Retinal pigment epithelial cell (primary cell): ENCODE measurements around the gene ARL8B.
A peak's percentile ranks its signal among the peaks of the same experiment; 100 is the strongest.

ENCODE experiments used
- DNase-seq: peaks from one replicate; pipeline ENCODE4 v3.0.0-alpha.2; 2010; ENCODE audit warnings: low read depth
- H3K4me3 ChIP-seq: 2 replicates; pipeline ENCODE4 v1.5.1; 2011; ENCODE audit warnings: mild to moderate bottlenecking, low read length, control low read depth, moderate library complexity
- TF ChIP-seq, protein P1 (sequence below): conservative IDR thresholded peaks from 2 replicates; pipeline ENCODE4 v1.5.1; 2011; ENCODE audit warnings: low read depth, low read length, control low read depth, inconsistent platforms

Gene ARL8B

DNA sequence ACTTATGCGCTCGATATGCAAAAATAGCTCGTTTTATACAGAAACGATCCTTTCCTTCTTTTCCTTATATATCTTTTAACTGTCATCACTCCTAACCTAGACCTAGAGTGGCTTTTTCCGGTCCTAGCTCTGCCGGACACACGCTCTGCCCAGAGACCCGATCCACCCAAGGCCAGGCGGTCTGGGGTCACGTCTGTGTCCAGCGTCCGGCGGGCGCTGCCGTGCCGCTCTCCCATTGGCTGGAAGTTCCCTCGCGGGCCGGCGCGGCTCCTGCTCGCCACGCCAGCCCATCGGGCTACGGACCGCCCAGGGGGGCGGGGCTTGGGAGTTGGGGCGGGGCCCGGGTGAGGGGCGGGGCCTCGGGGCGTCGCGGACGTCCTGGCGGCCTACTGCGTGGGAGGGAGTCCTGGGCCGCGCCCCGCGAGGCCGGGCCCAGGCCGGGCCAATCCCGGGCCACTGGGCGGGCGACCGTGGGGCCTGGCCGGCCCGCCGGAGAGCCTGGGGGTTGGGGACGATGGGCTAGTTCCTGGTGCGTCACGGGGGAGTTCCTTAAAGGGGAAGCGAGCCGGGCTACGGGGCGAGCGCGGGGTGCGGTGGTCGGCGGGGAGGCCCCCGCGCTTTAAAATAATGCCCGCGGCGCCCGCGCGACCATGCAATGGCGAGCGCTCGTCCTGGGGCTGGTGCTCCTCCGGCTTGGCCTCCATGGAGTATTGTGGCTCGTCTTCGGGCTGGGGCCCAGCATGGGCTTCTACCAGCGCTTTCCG lies 65.2 kb downstream of the ARL8B start, which contains the start of gene EDEM1:
TSS of gene EDEM1 (plus strand) at position 552 of the 764 bp plus-strand sequence. CDS start at position 651, 99 bp downstream.
- TF ChIP-seq, protein P1, sequence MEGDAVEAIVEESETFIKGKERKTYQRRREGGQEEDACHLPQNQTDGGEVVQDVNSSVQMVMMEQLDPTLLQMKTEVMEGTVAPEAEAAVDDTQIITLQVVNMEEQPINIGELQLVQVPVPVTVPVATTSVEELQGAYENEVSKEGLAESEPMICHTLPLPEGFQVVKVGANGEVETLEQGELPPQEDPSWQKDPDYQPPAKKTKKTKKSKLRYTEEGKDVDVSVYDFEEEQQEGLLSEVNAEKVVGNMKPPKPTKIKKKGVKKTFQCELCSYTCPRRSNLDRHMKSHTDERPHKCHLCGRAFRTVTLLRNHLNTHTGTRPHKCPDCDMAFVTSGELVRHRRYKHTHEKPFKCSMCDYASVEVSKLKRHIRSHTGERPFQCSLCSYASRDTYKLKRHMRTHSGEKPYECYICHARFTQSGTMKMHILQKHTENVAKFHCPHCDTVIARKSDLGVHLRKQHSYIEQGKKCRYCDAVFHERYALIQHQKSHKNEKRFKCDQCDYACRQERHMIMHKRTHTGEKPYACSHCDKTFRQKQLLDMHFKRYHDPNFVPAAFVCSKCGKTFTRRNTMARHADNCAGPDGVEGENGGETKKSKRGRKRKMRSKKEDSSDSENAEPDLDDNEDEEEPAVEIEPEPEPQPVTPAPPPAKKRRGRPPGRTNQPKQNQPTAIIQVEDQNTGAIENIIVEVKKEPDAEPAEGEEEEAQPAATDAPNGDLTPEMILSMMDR, result no peak
- H3K4me3 ChIP-seq, result peak within 1 kb of the TSS; percentile 89
- DNase-seq, result peak; percentile 68

DNA sequence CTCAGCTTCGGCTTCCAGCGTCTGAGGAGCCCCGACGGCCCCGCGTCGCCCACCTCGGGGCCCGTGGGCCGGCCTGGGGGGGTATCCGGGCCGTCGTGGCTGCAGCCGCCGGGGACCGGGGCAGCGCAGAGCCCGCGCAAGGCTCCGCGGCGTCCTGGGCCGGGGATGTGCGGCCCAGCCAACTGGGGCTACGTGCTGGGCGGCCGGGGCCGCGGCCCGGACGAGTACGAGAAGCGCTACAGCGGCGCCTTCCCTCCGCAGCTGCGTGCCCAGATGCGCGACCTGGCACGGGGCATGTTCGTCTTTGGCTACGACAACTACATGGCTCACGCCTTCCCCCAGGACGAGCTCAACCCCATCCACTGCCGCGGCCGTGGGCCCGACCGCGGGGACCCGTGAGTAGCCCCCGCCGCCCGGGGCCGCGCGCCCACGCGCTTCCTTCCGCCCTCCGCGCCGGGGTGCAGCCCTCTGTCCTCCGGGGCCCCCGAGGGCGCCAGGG lies 65.9 kb downstream of the ARL8B start:
- H3K4me3 ChIP-seq, result peak overlapping the region; percentile 89
- no peak for DNase-seq
- TF ChIP-seq, protein P1, result no peak

DNA sequence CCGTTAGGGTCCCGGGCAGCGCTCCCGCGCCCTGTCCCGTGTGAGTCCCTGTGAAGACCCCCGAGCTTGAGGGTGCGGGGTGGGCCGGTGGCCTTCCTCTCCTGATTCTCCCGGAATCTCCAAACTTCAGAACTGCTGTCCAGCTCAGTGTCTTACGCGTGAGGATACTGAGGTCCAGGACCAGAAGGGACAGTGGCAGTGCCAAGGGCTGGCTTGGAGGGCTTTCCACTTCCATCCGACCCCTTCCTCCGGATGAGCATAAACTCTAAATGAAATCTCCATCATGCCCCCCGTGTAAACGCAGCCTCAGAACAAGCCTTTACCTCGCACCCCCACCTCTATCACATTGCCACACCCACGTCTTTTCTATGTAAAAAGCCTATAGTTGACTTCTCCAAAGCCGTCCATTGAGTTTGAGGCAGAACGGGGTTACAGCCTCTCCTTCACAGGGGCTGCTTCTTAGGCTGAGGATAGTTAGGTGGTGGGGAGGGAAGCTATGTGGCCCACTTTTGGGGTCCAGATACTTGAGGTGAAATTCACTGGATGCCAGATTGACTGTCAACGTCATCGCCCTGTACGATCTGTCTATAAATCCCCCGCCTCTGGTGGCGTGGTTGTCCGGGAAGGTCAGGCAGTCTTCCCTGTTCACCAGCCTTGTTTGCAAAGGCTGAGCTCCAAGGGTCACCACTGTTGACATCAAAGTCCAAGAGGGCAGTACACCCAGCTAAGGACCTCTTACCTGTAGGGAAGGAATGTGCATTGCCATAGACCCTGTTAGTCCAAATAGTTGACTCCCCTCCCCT lies 66.5 kb downstream of the ARL8B start:
- DNase-seq, result no peak
- TF ChIP-seq, protein P1, result no peak
- peak overlapping the region; percentile 89 for H3K4me3 ChIP-seq

DNA sequence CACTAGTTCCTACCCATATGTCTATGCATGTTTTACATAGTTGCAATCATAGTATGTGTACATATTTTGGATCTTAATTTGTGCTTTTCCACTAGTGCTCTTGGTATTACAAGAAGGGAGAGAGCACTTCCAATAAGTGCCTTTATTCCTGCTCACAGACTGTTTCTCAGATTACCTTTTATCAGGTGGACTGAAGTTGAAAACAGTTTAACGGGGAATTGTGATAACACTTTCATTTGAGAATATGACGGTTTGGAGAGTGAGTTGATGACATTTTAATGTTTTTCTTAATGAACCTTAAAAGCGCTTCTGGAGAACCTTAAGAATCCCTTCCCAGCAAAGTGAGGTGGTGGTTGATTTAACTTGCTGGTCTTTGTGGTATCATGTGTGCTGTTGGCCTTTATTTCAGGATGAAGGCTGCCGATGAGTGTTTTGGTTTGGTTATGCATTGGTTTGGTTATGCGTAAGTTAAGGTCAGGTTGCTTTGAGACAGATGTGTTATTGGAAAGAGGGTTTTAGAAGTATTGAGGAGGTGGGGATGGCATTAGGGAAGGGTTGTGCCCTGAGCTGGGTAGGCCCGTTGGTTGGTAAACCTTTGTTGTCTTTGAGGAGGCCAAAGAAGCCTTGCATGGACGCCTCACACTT lies 68.2 kb downstream of the ARL8B start:
- H3K4me3 ChIP-seq, result peak overlapping the region; percentile 5
- TF ChIP-seq, protein P1, result no peak
- no peak for DNase-seq

DNA sequence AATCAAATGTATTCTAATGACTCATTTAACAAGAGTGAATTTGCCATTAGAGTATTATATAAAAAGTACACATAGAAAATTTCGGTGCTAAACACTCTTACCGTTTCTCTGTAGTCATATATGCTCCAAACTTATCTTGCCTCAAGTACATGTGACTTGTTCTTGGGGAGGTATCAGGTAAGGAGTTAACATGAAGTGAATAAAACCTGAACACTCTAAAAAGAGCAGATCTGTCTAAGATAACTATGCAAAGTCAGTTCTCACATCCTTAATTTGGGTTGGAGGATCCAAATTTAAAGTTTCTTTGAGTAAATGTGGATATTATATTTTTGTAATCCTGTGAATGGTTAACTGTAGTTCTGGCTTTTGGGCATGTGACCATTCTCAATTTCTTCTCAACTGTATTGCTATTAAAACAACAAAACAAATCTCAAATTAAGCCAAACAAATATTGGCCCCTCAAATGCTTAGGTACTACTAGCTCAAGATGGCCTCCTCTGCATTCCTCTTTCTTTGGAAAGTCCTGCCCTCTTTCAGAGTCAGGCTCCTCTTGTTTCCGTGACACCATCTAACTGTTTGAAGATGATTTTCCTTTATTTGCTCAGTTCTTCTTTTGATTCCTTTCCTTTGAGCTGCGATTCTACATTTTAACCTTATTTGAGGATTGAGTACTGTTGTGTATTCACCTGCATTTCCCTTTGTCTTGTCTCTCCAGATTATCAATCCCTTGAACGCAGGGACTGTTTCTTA lies 69.6 kb downstream of the ARL8B start:
- no peak for DNase-seq
- TF ChIP-seq, protein P1, result no peak
- H3K4me3 ChIP-seq, result no peak overlapping the region

DNA sequence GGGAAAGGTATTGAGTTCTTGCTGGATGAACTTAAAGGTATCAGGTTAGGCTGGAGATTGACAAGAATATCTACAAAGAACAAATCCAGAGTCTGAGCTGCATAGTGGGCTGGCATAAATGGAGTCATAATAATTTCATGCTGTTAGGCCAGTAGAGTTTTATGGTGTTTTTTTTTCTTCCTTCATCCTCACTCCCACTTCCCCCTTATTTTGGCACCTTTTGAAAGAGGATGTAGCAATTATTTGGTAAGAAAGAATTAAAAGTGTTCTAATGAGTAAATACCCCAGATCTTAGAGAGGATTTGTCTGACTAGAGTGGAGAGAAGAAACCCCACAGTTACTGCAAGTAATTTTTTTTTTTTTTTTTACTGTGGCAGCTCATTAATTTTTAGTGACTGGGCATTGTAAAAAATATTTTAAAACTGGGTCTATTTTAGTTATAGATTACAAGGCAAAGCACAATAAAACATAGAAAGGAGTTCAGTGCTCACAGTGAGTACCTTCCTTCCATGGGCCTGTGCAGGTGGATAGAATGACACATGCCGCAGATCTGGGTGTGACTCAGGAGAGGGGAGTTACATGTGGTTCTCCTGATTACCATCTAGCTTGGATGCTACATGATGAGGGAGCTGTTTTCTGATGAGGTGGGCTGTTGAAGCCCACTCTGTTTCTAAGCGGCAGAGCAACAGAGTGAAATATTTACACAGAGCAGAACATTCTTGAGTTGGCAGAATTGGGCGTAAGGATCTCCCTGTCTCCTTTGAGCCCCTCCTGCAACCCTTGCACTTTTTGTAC lies 70.7 kb downstream of the ARL8B start:
- TF ChIP-seq, protein P1, result no peak
- no peak for DNase-seq
- no peak overlapping the region for H3K4me3 ChIP-seq
